HG03342 (cell line): ENCODE data around the gene AASS.

Source experiments
- ATAC-seq: cut with Tn5 transposase; IDR thresholded peaks from one replicate; pipeline ENCODE4 v1.9.1; 2021; ENCODE audit warnings: mild to moderate bottlenecking, moderate library complexity; ENCODE audit not compliant: unreplicated experiment

Gene AASS

GRCh38 chr7:122123746-122124145 lies 20.3 kb downstream of the AASS start:
- ATAC-seq: no peak

- ATAC-seq: no peak
Measured at GRCh38 chr7:122118757-122119156, 25.3 kb downstream of the AASS start.

- no peak for ATAC-seq
Measured at GRCh38 chr7:122103064-122103463, 41.0 kb downstream of the AASS start.

- no peak for ATAC-seq
Measured at GRCh38 chr7:122100021-122100420, 44.0 kb downstream of the AASS start.

- no peak for ATAC-seq
Measured at GRCh38 chr7:122095642-122096041, 48.4 kb downstream of the AASS start.

GRCh38 chr7:122094549-122094948 lies 49.5 kb downstream of the AASS start:
- no peak for ATAC-seq

- peak; percentile 99 for ATAC-seq
Measured at GRCh38 chr7:122092964-122093797, 50.9 kb downstream of the AASS start.

- no peak for ATAC-seq
Measured at GRCh38 chr7:122082670-122083069, 61.4 kb downstream of the AASS start.

- ATAC-seq: no peak
Measured at GRCh38 chr7:122082160-122082559, 61.9 kb downstream of the AASS start.

GRCh38 chr7:122073635-122074034 lies 70.4 kb downstream of the AASS start:
- ATAC-seq: no peak

GRCh38 chr7:122072924-122073599 lies 71.0 kb downstream of the AASS start:
- ATAC-seq: no peak

- ATAC-seq: no peak
Measured at GRCh38 chr7:122072272-122072671, 71.8 kb downstream of the AASS start.

- no peak for ATAC-seq
Measured at GRCh38 chr7:122070834-122071233, 73.2 kb downstream of the AASS start.

- ATAC-seq: no peak
Measured at GRCh38 chr7:122070062-122070461, 74.0 kb downstream of the AASS start.

GRCh38 chr7:122068999-122069398 lies 75.0 kb downstream of the AASS start:
- no peak for ATAC-seq

- no peak for ATAC-seq
Measured at GRCh38 chr7:122068046-122068445, 76.0 kb downstream of the AASS start.

GRCh38 chr7:122067077-122067476 lies 77.0 kb downstream of the AASS start:
- ATAC-seq: no peak

- ATAC-seq: no peak
Measured at GRCh38 chr7:122064971-122065370, 79.1 kb downstream of the AASS start.

- ATAC-seq: no peak
Measured at GRCh38 chr7:122063146-122063545, 80.9 kb downstream of the AASS start.

GRCh38 chr7:122059542-122059941 lies 84.5 kb downstream of the AASS start:
- no peak for ATAC-seq

GRCh38 chr7:122056977-122057376 lies 87.1 kb downstream of the AASS start:
- no peak for ATAC-seq

- no peak for ATAC-seq
Measured at GRCh38 chr7:122055073-122055472, 89.0 kb downstream of the AASS start.
